ENCODE data around the gene DIAPH3.

Gene DIAPH3

DNA sequence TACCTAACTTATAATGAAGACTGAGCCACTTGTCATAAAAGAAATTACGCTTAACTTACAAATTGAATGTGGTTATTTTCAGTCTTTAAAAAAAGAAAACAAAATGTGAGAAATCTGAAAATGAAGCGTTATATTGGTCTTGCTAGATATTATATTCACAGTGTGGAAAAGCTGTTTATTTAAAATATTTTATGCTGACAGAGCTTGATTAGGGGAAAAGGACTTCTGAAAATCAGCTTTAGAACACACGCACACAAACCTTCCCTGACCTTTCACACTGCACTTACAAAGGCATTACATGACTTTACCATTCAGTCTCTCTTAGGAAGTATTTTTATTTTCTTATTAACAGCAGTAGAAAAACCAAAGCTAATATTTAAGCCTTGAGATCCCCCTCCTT lies 461.5 kb downstream of the DIAPH3 start (continued):
- TF ChIP-seq, protein P1, sequence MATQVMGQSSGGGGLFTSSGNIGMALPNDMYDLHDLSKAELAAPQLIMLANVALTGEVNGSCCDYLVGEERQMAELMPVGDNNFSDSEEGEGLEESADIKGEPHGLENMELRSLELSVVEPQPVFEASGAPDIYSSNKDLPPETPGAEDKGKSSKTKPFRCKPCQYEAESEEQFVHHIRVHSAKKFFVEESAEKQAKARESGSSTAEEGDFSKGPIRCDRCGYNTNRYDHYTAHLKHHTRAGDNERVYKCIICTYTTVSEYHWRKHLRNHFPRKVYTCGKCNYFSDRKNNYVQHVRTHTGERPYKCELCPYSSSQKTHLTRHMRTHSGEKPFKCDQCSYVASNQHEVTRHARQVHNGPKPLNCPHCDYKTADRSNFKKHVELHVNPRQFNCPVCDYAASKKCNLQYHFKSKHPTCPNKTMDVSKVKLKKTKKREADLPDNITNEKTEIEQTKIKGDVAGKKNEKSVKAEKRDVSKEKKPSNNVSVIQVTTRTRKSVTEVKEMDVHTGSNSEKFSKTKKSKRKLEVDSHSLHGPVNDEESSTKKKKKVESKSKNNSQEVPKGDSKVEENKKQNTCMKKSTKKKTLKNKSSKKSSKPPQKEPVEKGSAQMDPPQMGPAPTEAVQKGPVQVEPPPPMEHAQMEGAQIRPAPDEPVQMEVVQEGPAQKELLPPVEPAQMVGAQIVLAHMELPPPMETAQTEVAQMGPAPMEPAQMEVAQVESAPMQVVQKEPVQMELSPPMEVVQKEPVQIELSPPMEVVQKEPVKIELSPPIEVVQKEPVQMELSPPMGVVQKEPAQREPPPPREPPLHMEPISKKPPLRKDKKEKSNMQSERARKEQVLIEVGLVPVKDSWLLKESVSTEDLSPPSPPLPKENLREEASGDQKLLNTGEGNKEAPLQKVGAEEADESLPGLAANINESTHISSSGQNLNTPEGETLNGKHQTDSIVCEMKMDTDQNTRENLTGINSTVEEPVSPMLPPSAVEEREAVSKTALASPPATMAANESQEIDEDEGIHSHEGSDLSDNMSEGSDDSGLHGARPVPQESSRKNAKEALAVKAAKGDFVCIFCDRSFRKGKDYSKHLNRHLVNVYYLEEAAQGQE (tag by site-specific recombination; IDR thresholded peaks at IDR 0.05), result no peak
- TF ChIP-seq ZNF513 (tag by site-specific recombination; IDR thresholded peaks at IDR 0.05) (no peak), ZNF121 (tag by site-specific recombination; IDR thresholded peaks at IDR 0.05) (no peak)

GRCh38 chr13:59701261-59701660 lies 462.5 kb downstream of the DIAPH3 start:
- ChIA-PET CTCF (interaction anchor here (0.7 to 1.0 kb wide), 2 partner anchors 11 to 70 kb away, joined by 3 read pairs; no protein-coding TSS in a partner anchor), POLR2A (no interaction called here)
- TF ChIP-seq ZNF626 (tag by site-specific recombination; IDR thresholded peaks at IDR 0.05) (no peak), ZNF747 (tag by site-specific recombination; IDR thresholded peaks at IDR 0.05) (no peak), ZSCAN16 (tag by site-specific recombination; IDR thresholded peaks at IDR 0.05) (no peak), ZIC2 (tag by site-specific recombination; IDR thresholded peaks at IDR 0.05) (no peak), ZBTB26 (tag by site-specific recombination; optimal IDR thresholded peaks at IDR 0.05) (no peak), ZNF214 (tag by site-specific recombination; IDR thresholded peaks at IDR 0.05; ENCODE audit: borderline replicate concordance) (no peak), ZNF133 (tag by site-specific recombination; IDR thresholded peaks at IDR 0.05) (no peak), ZNF501 (tag by site-specific recombination; IDR thresholded peaks at IDR 0.05) (no peak), ZNF202 (tag by site-specific recombination; IDR thresholded peaks at IDR 0.05; ENCODE audit: borderline replicate concordance) (no peak), ZNF571 (tag by site-specific recombination; IDR thresholded peaks at IDR 0.05) (no peak), ZNF426 (tag by site-specific recombination; IDR thresholded peaks at IDR 0.05) (no peak), BCL11B (tag by site-specific recombination; IDR thresholded peaks at IDR 0.05; ENCODE audit: low read depth) (no peak), ZNF645 (tag by site-specific recombination; IDR thresholded peaks at IDR 0.05) (no peak), HOXA7 (CRISPR knock-in tag; IDR thresholded peaks at IDR 0.05; ENCODE audit: borderline replicate concordance) (no peak), GLIS1 (tag by site-specific recombination; IDR thresholded peaks at IDR 0.05) (no peak), ZNF311 (tag by site-specific recombination; IDR thresholded peaks at IDR 0.05; ENCODE audit: borderline replicate concordance) (no peak), FEZF1 (tag by site-specific recombination; IDR thresholded peaks at IDR 0.05) (no peak)
- TF ChIP-seq, protein P2, sequence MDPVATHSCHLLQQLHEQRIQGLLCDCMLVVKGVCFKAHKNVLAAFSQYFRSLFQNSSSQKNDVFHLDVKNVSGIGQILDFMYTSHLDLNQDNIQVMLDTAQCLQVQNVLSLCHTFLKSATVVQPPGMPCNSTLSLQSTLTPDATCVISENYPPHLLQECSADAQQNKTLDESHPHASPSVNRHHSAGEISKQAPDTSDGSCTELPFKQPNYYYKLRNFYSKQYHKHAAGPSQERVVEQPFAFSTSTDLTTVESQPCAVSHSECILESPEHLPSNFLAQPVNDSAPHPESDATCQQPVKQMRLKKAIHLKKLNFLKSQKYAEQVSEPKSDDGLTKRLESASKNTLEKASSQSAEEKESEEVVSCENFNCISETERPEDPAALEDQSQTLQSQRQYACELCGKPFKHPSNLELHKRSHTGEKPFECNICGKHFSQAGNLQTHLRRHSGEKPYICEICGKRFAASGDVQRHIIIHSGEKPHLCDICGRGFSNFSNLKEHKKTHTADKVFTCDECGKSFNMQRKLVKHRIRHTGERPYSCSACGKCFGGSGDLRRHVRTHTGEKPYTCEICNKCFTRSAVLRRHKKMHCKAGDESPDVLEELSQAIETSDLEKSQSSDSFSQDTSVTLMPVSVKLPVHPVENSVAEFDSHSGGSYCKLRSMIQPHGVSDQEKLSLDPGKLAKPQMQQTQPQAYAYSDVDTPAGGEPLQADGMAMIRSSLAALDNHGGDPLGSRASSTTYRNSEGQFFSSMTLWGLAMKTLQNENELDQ (tag by site-specific recombination; IDR thresholded peaks at IDR 0.05; ENCODE audit: low read depth), result no peak
- TF ChIP-seq, protein P3, sequence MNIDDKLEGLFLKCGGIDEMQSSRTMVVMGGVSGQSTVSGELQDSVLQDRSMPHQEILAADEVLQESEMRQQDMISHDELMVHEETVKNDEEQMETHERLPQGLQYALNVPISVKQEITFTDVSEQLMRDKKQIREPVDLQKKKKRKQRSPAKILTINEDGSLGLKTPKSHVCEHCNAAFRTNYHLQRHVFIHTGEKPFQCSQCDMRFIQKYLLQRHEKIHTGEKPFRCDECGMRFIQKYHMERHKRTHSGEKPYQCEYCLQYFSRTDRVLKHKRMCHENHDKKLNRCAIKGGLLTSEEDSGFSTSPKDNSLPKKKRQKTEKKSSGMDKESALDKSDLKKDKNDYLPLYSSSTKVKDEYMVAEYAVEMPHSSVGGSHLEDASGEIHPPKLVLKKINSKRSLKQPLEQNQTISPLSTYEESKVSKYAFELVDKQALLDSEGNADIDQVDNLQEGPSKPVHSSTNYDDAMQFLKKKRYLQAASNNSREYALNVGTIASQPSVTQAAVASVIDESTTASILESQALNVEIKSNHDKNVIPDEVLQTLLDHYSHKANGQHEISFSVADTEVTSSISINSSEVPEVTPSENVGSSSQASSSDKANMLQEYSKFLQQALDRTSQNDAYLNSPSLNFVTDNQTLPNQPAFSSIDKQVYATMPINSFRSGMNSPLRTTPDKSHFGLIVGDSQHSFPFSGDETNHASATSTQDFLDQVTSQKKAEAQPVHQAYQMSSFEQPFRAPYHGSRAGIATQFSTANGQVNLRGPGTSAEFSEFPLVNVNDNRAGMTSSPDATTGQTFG (tag by site-specific recombination; IDR thresholded peaks at IDR 0.05; ENCODE audit: borderline replicate concordance), result no peak
- TF ChIP-seq, protein P4, sequence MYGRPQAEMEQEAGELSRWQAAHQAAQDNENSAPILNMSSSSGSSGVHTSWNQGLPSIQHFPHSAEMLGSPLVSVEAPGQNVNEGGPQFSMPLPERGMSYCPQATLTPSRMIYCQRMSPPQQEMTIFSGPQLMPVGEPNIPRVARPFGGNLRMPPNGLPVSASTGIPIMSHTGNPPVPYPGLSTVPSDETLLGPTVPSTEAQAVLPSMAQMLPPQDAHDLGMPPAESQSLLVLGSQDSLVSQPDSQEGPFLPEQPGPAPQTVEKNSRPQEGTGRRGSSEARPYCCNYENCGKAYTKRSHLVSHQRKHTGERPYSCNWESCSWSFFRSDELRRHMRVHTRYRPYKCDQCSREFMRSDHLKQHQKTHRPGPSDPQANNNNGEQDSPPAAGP (tag by site-specific recombination; IDR thresholded peaks at IDR 0.05), result no peak
- no peaks in the 10 kb centered on the region for H3K9me3 ChIP-seq (ENCODE audit: control insufficient read depth, insufficient read depth, low read depth, low read length)
- H3K4me1 ChIP-seq (ENCODE audit: control insufficient read depth, insufficient read depth, low read length), result no peaks in the 10 kb centered on the region
- no peak overlapping the region for H3K27ac ChIP-seq (ENCODE audit: extremely low read depth, low read depth, low read length)
- no peak overlapping the region for H3K4me3 ChIP-seq (ENCODE audit: low read depth, low read length)
- H3K36me3 ChIP-seq (ENCODE audit: control insufficient read depth in 2 of 2, insufficient read depth in 1 of 2, low read length in 2 of 2), result no peaks in the 10 kb centered on the region
